ENCODE results near the gene MFSD11. TPM values are rescaled to one million over a fixed set of nuclear protein-coding genes. Genes with fewer than 3 reads are reported as not detected.
"Not testable (repeated sequence)": the region's sequence is repeated elsewhere in the genome, so short reads cannot be mapped to it uniquely, and the experiment has no call there.

Gene MFSD11
- total and polyA plus RNA-seq, 7 donors = 10.1 to 27.4 (median 20.7) TPM

- intact Hi-C loops (cut with DNase I) = no loop called here
- DNase-seq (no peak), ATAC-seq (no peak)
- H3K4me1 ChIP-seq = peaks cover 43% of the 10 kb centered on the region
- WGBS, 3 donors = 69 to 90% (median 77%) methylated on average over 14 of the region's 14 CpGs
- TF ChIP-seq, protein P1, sequence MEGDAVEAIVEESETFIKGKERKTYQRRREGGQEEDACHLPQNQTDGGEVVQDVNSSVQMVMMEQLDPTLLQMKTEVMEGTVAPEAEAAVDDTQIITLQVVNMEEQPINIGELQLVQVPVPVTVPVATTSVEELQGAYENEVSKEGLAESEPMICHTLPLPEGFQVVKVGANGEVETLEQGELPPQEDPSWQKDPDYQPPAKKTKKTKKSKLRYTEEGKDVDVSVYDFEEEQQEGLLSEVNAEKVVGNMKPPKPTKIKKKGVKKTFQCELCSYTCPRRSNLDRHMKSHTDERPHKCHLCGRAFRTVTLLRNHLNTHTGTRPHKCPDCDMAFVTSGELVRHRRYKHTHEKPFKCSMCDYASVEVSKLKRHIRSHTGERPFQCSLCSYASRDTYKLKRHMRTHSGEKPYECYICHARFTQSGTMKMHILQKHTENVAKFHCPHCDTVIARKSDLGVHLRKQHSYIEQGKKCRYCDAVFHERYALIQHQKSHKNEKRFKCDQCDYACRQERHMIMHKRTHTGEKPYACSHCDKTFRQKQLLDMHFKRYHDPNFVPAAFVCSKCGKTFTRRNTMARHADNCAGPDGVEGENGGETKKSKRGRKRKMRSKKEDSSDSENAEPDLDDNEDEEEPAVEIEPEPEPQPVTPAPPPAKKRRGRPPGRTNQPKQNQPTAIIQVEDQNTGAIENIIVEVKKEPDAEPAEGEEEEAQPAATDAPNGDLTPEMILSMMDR (IDR thresholded peaks at IDR 0.05) = no peak
- H3K27ac ChIP-seq = peak overlapping the region; percentile 10
- no peaks in the 10 kb centered on the region for H3K36me3 ChIP-seq (ENCODE audit: insufficient read depth in 1 of 2, low read depth in 1 of 2)
- H3K9me3 ChIP-seq = no peaks in the 10 kb centered on the region
- no peaks in the 10 kb centered on the region for H3K27me3 ChIP-seq (ENCODE audit: insufficient read depth in 3 of 3, low read length in 2 of 3)
- H3K4me3 ChIP-seq = no peak overlapping the region
Observed at GRCh38 chr17:76691379-76692191, 46.3 kb upstream of the MFSD11 start.

DNA sequence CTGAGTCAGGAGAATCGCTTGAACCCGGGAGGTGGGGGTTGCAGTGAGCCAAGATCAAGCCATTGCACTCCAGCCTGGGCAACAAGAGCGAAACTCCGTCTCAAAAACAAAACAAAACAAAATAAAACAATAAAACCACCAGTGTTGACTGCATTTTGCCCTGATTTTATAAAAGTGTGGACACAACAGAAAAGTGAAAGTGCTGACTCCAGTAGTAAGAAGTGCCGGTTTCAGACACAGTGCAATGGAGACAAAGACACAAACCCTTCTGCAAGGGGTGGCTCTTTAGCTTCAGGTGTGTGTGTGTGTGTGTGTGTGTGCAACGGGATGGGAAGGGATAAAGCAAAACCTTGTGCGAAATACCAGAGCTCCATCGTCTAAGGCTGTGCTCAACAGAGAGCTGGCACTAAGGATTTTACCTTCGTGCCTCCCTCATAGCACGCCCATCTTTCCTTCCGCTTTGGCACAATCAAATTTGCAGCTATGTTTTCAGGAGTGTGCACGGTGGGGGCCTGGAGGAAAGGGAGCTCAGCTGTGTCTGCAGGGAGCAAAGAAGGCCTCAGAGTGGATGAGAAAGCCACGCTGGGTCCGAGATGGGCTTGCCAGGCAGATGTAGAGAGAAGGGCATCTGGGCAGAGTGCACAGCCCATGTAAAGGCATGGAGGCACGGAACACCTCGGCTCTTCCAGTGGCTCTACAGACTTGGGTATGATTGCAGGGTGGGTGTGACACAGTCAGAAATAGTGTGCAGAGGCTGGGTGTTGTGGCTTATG is 42.7 kb upstream of the MFSD11 start:
- Histone ChIP-seq H3K27ac (no peak overlapping the region), H3K4me1 (peaks cover 38% of the 10 kb centered on the region), H3K36me3 (ENCODE audit: insufficient read depth in 1 of 2, low read depth in 1 of 2) (no peaks in the 10 kb centered on the region), H3K4me3 (no peak overlapping the region), H3K27me3 (ENCODE audit: insufficient read depth in 3 of 3, low read length in 2 of 3) (no peaks in the 10 kb centered on the region), H3K9me3 (no peaks in the 10 kb centered on the region)
- intact Hi-C loops (cut with DNase I) = no loop called here
- ATAC-seq (no peak), DNase-seq (peak in 1 of 2 donors; percentile 50)
- TF ChIP-seq, protein P1 (IDR thresholded peaks at IDR 0.05) = no peak
- 56 to 63% (median 63%) methylated on average over 16 of the region's 16 CpGs for WGBS, 3 donors

GRCh38 chr17:76696763-76697701 is 40.9 kb upstream of the MFSD11 start:
- Histone ChIP-seq H3K4me1 (peaks cover 50% of the 10 kb centered on the region), H3K9me3 (no peaks in the 10 kb centered on the region), H3K27ac (peak overlapping the region; percentile 97), H3K36me3 (ENCODE audit: insufficient read depth in 1 of 2, low read depth in 1 of 2) (no peaks in the 10 kb centered on the region), H3K4me3 (no peak overlapping the region), H3K27me3 (ENCODE audit: insufficient read depth in 3 of 3, low read length in 2 of 3) (no peaks in the 10 kb centered on the region)
- TF ChIP-seq, protein P1 (IDR thresholded peaks at IDR 0.05) = no peak
- intact Hi-C loops (cut with DNase I) = no loop called here
- peak; percentile 82 to 88 for DNase-seq
- peak in 3 of 4 donors; percentile 17 to 38 (median 22) for ATAC-seq
- 51 to 65% (median 55%) methylated on average over 25 of the region's 25 CpGs for WGBS, 3 donors

GRCh38 chr17:76697702-76698465 is 40.0 kb upstream of the MFSD11 start:
- intact Hi-C loops (cut with DNase I) = no loop called here
- no peaks in the 10 kb centered on the region for H3K27me3 ChIP-seq (ENCODE audit: insufficient read depth in 3 of 3, low read length in 2 of 3)
- H3K4me1 ChIP-seq = peaks cover 52% of the 10 kb centered on the region
- peak overlapping the region; percentile 97 for H3K27ac ChIP-seq
- TF ChIP-seq, protein P1 (IDR thresholded peaks at IDR 0.05) = no peak
- no peaks in the 10 kb centered on the region for H3K9me3 ChIP-seq
- H3K36me3 ChIP-seq (ENCODE audit: insufficient read depth in 1 of 2, low read depth in 1 of 2) = no peaks in the 10 kb centered on the region
- ATAC-seq (no peak), DNase-seq (no peak)
- WGBS, 3 donors = 49 to 60% (median 51%) methylated on average over 17 of the region's 17 CpGs
- H3K4me3 ChIP-seq = no peak overlapping the region

- WGBS, 3 donors = 62 to 90% (median 72%) methylated on average over 7 of the region's 7 CpGs
- H3K4me3 ChIP-seq; H3K27me3 ChIP-seq (ENCODE audit: insufficient read depth in 3 of 3, low read length in 2 of 3); H3K36me3 ChIP-seq (ENCODE audit: insufficient read depth in 1 of 2, low read depth in 1 of 2); H3K9me3 ChIP-seq; DNase-seq; intact Hi-C loops (cut with DNase I); ATAC-seq: not testable (repeated sequence)
- H3K4me1 ChIP-seq = peaks cover 52% of the 10 kb centered on the region
- H3K27ac ChIP-seq = peak overlapping the region; percentile 97
Observed at GRCh38 chr17:76698466-76698977, 39.4 kb upstream of the MFSD11 start.
